RWPE2 (cell line): Measurements from ENCODE around the gene NPHP4.

Experiments
- ATAC-seq: fragments of 200-7000 bp; cut with Tn5 transposase; 3 replicates; pipeline ENCODE4 v1.9.1; 2021; ENCODE audit warnings: low read depth
- DNase-seq: peaks from one replicate; pipeline ENCODE4 v3.0.0-alpha.2; 2020; ENCODE audit warnings: low spot score
- H3K27ac ChIP-seq: fragments of 450-650 bp; 2 replicates; pipeline ENCODE4 v1.5.1; 2017; ENCODE audit warnings: mild to moderate bottlenecking; ENCODE audit not compliant: poor library complexity, severe bottlenecking
- H3K27me3 ChIP-seq: fragments of 250-450 bp; sonication (Bioruptor Pico); 2 replicates; pipeline ENCODE4 v1.5.1; 2021; ENCODE audit warnings: mild to moderate bottlenecking, moderate library complexity; ENCODE audit not compliant: insufficient read depth, poor library complexity, severe bottlenecking
- H3K36me3 ChIP-seq: fragments of 250-450 bp; sonication (Bioruptor Pico); 2 replicates; pipeline ENCODE4 v1.5.1; 2020; ENCODE audit warnings: low read depth, mild to moderate bottlenecking, moderate library complexity
- H3K4me1 ChIP-seq: fragments of 250-450 bp; sonication (Bioruptor Pico); 2 replicates; pipeline ENCODE4 v1.5.1; 2021; ENCODE audit warnings: mild to moderate bottlenecking, moderate library complexity; ENCODE audit not compliant: insufficient read depth, poor library complexity, severe bottlenecking
- H3K4me3 ChIP-seq: fragments of 250-450 bp; sonication (Bioruptor Pico); 2 replicates; pipeline ENCODE4 v1.5.1; 2021; ENCODE audit warnings: mild to moderate bottlenecking, moderate library complexity; ENCODE audit not compliant: severe bottlenecking
- H3K9me3 ChIP-seq: fragments of 250-450 bp; sonication (Bioruptor Pico); 2 replicates; pipeline ENCODE4 v1.5.1; 2021; ENCODE audit warnings: mild to moderate bottlenecking, moderate library complexity; ENCODE audit not compliant: severe bottlenecking
- TF ChIP-seq, protein P1 (sequence below): fragments of 450-650 bp; IDR thresholded peaks from one replicate; pipeline ENCODE4 v1.5.1; 2017; ENCODE audit warnings: mild to moderate bottlenecking, moderate library complexity; ENCODE audit not compliant: poor library complexity, severe bottlenecking

NPHP4 gene

DNA sequence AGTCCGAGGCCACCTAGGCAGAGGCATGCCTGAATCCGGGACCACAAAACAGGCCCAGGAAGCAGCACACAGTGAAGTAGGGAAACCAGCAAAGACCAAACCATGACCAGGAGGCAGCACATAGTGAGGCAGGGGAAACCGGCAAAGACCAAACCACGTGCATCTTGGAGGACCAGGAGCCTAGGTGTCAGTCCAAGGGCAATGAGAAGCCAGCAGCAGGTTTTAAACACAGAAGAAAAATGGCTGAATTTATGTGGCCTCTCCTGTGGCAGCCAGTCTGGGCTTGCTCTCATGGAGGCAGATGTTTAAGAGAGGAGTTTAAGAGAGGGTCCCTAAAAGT lies 42.5 kb downstream of the NPHP4 start:
- no peaks in the 10 kb centered on the region for H3K9me3 ChIP-seq
- H3K27ac ChIP-seq: no peak overlapping the region
- H3K4me3 ChIP-seq: no peak overlapping the region
- H3K36me3 ChIP-seq: peaks cover 21% of the 10 kb centered on the region
- DNase-seq: no peak
- no peaks in the 10 kb centered on the region for H3K4me1 ChIP-seq
- no peaks in the 10 kb centered on the region for H3K27me3 ChIP-seq
- no peak for ATAC-seq
- TF ChIP-seq, protein P1, sequence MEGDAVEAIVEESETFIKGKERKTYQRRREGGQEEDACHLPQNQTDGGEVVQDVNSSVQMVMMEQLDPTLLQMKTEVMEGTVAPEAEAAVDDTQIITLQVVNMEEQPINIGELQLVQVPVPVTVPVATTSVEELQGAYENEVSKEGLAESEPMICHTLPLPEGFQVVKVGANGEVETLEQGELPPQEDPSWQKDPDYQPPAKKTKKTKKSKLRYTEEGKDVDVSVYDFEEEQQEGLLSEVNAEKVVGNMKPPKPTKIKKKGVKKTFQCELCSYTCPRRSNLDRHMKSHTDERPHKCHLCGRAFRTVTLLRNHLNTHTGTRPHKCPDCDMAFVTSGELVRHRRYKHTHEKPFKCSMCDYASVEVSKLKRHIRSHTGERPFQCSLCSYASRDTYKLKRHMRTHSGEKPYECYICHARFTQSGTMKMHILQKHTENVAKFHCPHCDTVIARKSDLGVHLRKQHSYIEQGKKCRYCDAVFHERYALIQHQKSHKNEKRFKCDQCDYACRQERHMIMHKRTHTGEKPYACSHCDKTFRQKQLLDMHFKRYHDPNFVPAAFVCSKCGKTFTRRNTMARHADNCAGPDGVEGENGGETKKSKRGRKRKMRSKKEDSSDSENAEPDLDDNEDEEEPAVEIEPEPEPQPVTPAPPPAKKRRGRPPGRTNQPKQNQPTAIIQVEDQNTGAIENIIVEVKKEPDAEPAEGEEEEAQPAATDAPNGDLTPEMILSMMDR: no peak

DNA sequence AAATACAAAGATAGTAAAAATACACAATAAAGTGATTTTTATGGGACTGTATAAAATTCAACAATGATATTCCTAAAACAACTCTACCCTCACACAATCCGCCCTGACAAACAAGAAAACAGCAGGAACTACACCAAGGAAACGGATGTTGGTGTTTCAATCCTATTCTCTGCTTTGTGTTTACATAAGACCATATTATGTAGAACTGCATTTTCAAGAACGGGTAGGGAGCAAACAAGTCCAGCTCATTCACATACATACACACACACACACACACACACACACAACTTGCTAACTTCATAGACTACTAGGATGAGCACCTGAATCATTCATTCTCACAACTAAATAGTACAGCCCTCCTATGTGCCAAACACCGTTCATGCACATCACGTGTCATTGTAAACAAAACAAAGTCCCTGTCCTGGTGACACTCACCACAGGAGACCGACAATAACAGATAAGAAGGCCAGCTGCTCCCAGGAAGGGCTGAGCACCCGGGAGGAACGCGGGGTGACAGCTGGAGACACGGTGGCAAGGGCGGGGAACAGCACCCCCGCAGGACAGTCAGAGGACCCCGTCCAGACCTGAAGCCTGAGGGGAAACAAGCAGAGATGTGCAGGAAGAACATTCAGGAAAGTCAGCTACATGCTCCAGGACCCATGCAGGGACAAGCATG lies 43.0 kb downstream of the NPHP4 start:
- H3K27me3 ChIP-seq: no peaks in the 10 kb centered on the region
- TF ChIP-seq, protein P1: no peak
- H3K4me1 ChIP-seq: no peaks in the 10 kb centered on the region
- H3K27ac ChIP-seq: no peak overlapping the region
- peaks cover 17% of the 10 kb centered on the region for H3K36me3 ChIP-seq
- no peaks in the 10 kb centered on the region for H3K9me3 ChIP-seq
- ATAC-seq (no peak), DNase-seq (no peak)
- no peak overlapping the region for H3K4me3 ChIP-seq

DNA sequence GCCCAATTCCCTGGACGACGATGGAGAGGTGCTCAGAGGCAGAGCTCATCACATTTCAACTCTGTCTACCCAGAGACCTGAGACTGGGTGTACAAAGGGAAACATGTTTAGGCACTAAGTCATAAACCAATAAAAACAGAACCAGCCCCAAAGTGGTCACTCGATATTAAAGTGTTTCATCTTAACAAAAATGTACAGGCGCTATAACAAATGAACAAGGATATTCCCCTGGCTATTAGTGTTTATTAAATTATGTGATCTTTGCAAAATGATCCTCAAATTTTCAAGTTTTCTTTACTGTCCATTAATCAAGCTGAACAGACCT lies 43.6 kb downstream of the NPHP4 start:
- TF ChIP-seq, protein P1: no peak
- H3K9me3 ChIP-seq: no peaks in the 10 kb centered on the region
- H3K4me1 ChIP-seq: no peaks in the 10 kb centered on the region
- no peaks in the 10 kb centered on the region for H3K27me3 ChIP-seq
- H3K27ac ChIP-seq: no peak overlapping the region
- no peak for ATAC-seq
- no peak overlapping the region for H3K4me3 ChIP-seq
- no peak for DNase-seq
- peaks cover 17% of the 10 kb centered on the region for H3K36me3 ChIP-seq

DNA sequence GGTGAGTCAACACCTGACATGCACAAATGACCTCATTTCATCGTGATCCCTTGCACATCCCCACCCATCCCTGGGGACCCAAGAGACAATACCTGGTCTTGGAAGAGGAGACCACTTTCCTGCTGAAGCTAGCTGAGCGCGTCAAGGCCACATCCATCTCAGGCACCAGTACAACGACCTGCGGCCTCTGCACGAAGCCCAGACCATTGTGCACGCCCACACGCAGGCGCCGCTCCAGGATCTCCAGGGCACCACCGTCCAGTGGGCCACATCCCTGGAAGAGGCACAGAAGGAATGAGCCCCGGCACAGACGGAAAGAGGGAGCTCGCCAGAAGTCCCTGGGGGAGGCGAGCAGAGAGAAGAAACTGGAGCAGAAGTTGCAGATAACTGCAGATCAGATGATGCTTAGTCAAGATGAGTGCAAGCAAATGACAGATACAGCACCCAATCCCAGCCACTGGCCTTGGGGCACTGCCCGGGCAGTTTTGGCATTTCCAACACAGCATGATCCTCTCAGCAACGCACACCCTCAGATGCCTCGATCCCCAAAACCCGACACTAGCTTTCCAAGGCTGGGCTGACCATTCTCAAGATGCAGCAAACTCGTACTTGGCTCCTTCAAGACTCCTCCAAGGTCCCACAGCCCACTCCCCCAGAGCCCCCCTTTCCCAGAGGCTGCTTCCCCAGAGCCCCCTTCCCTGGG lies 44.1 kb downstream of the NPHP4 start:
- no peak for DNase-seq
- no peak for ATAC-seq
- Histone ChIP-seq H3K4me1 (no peaks in the 10 kb centered on the region), H3K27ac (no peak overlapping the region), H3K4me3 (no peak overlapping the region), H3K9me3 (no peaks in the 10 kb centered on the region), H3K27me3 (no peaks in the 10 kb centered on the region), H3K36me3 (peaks cover 17% of the 10 kb centered on the region)
- TF ChIP-seq, protein P1: no peak
